OCI-LY1 (cell line): ENCODE data around the gene SLC3A2.

ENCODE experiments used
- H2AFZ ChIP-seq: fragments of 200-600 bp; sonication (generic), shearing (Covaris generic); 2 replicates; pipeline ENCODE4 v1.6.0; 2014; ENCODE audit warnings: antibody characterized with exemption, mild to moderate bottlenecking, low read length
- H3F3A ChIP-seq: fragments of 200-600 bp; sonication (generic), shearing (Covaris generic); 2 replicates; pipeline ENCODE4 v1.6.0; 2014; ENCODE audit warnings: mild to moderate bottlenecking, antibody characterized with exemption, low read length, moderate library complexity; ENCODE audit not compliant: insufficient read depth
- H3K27ac ChIP-seq: fragments of 200-600 bp; sonication (generic); 2 replicates; pipeline ENCODE4 v1.5.1; 2014; ENCODE audit warnings: low read length, mixed run types, mild to moderate bottlenecking, low read depth; ENCODE audit not compliant: poor library complexity, severe bottlenecking
- H3K27me3 ChIP-seq: fragments of 200-600 bp; sonication (generic); 2 replicates; pipeline ENCODE4 v1.6.0; 2014; ENCODE audit warnings: antibody characterized with exemption, mild to moderate bottlenecking, low read length, moderate library complexity; ENCODE audit not compliant: insufficient read depth
- H3K36me3 ChIP-seq: fragments of 200-600 bp; sonication (generic); 2 replicates; pipeline ENCODE4 v1.6.1; 2014; ENCODE audit warnings: mild to moderate bottlenecking, antibody characterized with exemption, low read length, moderate library complexity, mixed read lengths; ENCODE audit not compliant: insufficient read depth
- H3K4me1 ChIP-seq: fragments of 200-600 bp; sonication (generic); 2 replicates; pipeline ENCODE4 v1.5.1; 2014; ENCODE audit warnings: mild to moderate bottlenecking, low read length, moderate library complexity; ENCODE audit not compliant: insufficient read depth, severe bottlenecking
- H3K4me2 ChIP-seq: fragments of 200-600 bp; sonication (generic), shearing (Covaris generic); 2 replicates; pipeline ENCODE4 v1.6.1; 2014; ENCODE audit warnings: low read length
- H3K4me3 ChIP-seq: fragments of 200-600 bp; sonication (generic); 2 replicates; pipeline ENCODE4 v1.5.1; 2014; ENCODE audit warnings: low read length, low read depth, mild to moderate bottlenecking, mixed read lengths; ENCODE audit not compliant: poor library complexity, severe bottlenecking
- H3K79me2 ChIP-seq: fragments of 200-600 bp; shearing (Covaris generic); 2 replicates; pipeline ENCODE4 v1.6.1; 2016; ENCODE audit warnings: mixed run types, low read length, mixed read lengths; ENCODE audit not compliant: insufficient read depth
- H3K9ac ChIP-seq: fragments of 200-600 bp; sonication (generic), shearing (Covaris generic); 2 replicates; pipeline ENCODE4 v1.6.1; 2014; ENCODE audit warnings: mild to moderate bottlenecking, low read length, mixed read lengths
- H3K9me2 ChIP-seq: fragments of 200-600 bp; sonication (generic), shearing (Covaris generic); 2 replicates; pipeline ENCODE4 v1.6.1; 2014; ENCODE audit warnings: low read depth, mild to moderate bottlenecking, low read length, mixed read lengths
- H3K9me3 ChIP-seq: fragments of 200-600 bp; shearing (Covaris generic); 2 replicates; pipeline ENCODE4 v1.6.1; 2014; ENCODE audit warnings: low read length, mixed read lengths
- H4K20me1 ChIP-seq: fragments of 200-600 bp; sonication (generic), shearing (Covaris generic); 2 replicates; pipeline ENCODE4 v1.6.0; 2016; ENCODE audit warnings: mild to moderate bottlenecking, low read length; ENCODE audit not compliant: insufficient read depth
- EZH2 ChIP-seq: fragments of 200-600 bp; sonication (generic), shearing (Covaris generic); IDR thresholded peaks from 2 replicates; pipeline ENCODE4 v1.8.0; 2017; ENCODE audit warnings: borderline replicate concordance, mixed run types, mild to moderate bottlenecking, antibody characterized with exemption, low read length, moderate library complexity, mixed read lengths
- TF ChIP-seq, protein P1 (sequence below): fragments of 200-600 bp; sonication (generic), shearing (Covaris generic); IDR thresholded peaks from 2 replicates; pipeline ENCODE4 v1.5.1; 2017; ENCODE audit warnings: mild to moderate bottlenecking, antibody characterized with exemption, low read length, moderate library complexity, mixed read lengths

The SLC3A2 gene

DNA sequence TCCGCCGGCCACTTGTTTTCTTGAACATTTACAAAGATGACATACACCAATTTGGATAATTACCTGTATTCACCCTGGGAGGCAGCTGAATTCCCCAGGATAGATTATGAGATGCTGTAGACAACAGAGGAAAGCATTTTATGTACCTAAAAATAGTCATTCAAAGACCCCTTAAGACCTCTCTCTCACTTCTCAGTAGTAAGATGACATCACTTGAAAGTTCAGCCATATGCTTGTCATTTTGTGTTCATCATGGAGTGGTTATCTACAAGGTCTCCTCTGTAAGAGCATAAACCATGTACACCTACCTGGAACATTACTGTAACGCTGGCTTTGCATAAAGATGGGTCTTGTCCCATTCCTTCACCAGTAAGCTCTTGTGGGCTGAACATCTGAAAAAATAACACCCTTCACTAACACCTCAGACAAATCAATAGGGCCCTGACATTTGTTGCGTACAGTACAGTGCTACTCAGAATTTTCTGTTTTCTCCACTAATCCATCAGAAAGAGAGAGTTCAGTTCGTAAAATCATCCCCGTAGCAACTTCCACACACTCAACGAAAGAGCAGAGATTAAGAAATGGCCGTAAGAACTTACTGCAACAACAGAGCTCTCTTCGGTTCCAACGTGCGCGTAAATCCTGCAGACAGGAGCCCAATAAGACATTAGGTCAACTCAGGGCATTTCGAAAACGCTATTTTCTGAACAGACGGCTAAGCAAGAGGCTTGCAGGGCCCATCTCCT is 25.7 kb upstream of the SLC3A2 start:
- no peak for TF ChIP-seq EZH2
- TF ChIP-seq, protein P1, sequence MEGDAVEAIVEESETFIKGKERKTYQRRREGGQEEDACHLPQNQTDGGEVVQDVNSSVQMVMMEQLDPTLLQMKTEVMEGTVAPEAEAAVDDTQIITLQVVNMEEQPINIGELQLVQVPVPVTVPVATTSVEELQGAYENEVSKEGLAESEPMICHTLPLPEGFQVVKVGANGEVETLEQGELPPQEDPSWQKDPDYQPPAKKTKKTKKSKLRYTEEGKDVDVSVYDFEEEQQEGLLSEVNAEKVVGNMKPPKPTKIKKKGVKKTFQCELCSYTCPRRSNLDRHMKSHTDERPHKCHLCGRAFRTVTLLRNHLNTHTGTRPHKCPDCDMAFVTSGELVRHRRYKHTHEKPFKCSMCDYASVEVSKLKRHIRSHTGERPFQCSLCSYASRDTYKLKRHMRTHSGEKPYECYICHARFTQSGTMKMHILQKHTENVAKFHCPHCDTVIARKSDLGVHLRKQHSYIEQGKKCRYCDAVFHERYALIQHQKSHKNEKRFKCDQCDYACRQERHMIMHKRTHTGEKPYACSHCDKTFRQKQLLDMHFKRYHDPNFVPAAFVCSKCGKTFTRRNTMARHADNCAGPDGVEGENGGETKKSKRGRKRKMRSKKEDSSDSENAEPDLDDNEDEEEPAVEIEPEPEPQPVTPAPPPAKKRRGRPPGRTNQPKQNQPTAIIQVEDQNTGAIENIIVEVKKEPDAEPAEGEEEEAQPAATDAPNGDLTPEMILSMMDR, result no peak
- Histone ChIP-seq H3K4me2 (peak overlapping the region; percentile 95), H3K4me1 (peaks cover 47% of the 10 kb centered on the region), H3K27me3 (no peaks in the 10 kb centered on the region), H3K36me3 (peaks cover 55% of the 10 kb centered on the region), H3K9ac (peak overlapping the region; percentile 100), H3K9me2 (no peaks in the 10 kb centered on the region), H3F3A (peaks cover 47% of the 10 kb centered on the region), H3K9me3 (no peaks in the 10 kb centered on the region), H4K20me1 (no peaks in the 10 kb centered on the region), H3K27ac (peak overlapping the region; percentile 92), H3K4me3 (peak overlapping the region; percentile 100), H2AFZ (no peak overlapping the region), H3K79me2 (peaks cover 42% of the 10 kb centered on the region)

DNA sequence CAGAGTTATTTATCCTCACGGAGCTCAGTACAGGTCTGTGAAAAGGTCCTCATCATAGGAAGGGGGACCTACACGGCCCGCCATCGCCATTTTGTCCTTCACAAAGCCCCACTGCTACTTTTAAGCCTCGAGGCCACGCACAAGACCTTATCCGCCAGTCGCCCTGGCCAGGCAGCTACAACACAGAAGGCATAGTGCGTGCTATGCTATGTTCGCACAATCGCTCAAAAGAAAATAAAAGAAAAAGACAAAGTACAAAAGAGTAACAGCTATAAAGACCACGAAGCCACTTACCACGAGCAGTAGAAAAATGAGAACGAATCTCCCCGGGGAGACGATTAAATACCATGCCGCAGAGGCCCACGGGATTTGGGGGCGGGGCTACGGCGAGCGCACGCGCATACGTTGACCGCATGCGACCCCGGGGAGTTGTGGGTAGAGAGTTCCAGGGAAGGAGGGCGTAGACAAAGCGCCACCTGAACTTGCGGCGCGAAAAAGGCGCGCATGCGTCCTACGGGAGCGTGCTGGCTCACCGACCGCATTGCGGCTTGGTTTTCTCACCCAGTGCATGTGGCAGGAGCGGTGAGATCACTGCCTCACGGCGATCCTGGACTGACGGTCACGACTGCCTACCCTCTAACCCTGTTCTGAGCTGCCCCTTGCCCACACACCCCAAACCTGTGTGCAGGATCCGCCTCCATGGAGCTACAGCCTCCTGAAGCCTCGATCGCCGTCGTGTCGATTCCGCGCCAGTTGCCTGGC is 24.9 kb upstream of the SLC3A2 start:
- Histone ChIP-seq H3K79me2 (peaks cover 42% of the 10 kb centered on the region), H3K36me3 (peaks cover 55% of the 10 kb centered on the region), H2AFZ (no peak overlapping the region), H3K9me2 (no peaks in the 10 kb centered on the region), H3K27ac (peak overlapping the region; percentile 92), H3K4me2 (peak overlapping the region; percentile 95), H3F3A (peaks cover 44% of the 10 kb centered on the region), H3K9ac (peak overlapping the region; percentile 100), H3K4me1 (peaks cover 55% of the 10 kb centered on the region), H4K20me1 (no peaks in the 10 kb centered on the region), H3K4me3 (peak overlapping the region; percentile 100), H3K9me3 (no peaks in the 10 kb centered on the region), H3K27me3 (no peaks in the 10 kb centered on the region)
- TF ChIP-seq, protein P1, result no peak
- TF ChIP-seq EZH2, result no peak

DNA sequence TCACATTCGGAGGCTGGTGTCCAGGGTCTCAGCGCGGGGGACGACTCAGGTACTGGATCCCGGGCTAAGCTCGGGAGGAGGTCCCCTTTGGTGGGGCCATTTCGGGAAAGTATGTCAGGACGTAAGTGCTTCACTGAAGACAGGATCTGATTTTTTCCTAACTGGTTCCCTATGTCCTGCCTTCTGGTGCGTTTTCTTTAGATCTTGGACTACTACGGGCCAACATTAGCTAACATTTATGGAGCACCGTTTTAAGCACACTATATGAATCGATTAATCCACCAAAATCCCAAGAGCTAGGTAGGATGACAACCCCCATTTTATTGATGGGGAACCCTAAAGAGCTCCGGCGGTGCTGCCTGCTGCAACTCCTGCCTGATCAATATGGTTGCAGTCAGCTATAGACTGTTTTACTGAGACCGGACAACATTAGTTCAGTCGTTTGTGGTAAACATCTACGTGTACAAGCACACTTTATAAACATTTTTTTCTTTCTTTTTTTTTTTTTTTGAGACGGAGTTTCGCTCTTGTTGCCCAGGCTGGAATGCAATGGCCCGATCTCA is 24.3 kb upstream of the SLC3A2 start:
- Histone ChIP-seq H3K27me3 (no peaks in the 10 kb centered on the region), H3K9me2 (no peaks in the 10 kb centered on the region), H3K4me1 (peaks cover 61% of the 10 kb centered on the region), H3K36me3 (peaks cover 53% of the 10 kb centered on the region), H3K79me2 (peaks cover 42% of the 10 kb centered on the region), H3F3A (peaks cover 40% of the 10 kb centered on the region), H2AFZ (no peak overlapping the region), H4K20me1 (no peaks in the 10 kb centered on the region), H3K27ac (peak overlapping the region; percentile 83), H3K9ac (peak overlapping the region; percentile 97), H3K4me2 (peak overlapping the region; percentile 76), H3K9me3 (no peaks in the 10 kb centered on the region), H3K4me3 (peak overlapping the region; percentile 100)
- no peak for TF ChIP-seq EZH2
